Lower lobe of right lung (tissue), 2 donors: ENCODE data around the gene HLA-G. TPM values are rescaled to one million over a fixed set of nuclear protein-coding genes. Genes with fewer than 3 reads are reported as not detected.

Experiments used
- ATAC-seq, 2 donors: fragments of 200-7000 bp; cut with Tn5 transposase; one replicate each; pipeline ENCODE4 v1.9.1; 2020 to 2022; ENCODE audit warnings: mild to moderate bottlenecking in 2 of 2, moderate library complexity in 2 of 2
- DNase-seq: peaks from one replicate; pipeline ENCODE4 v3.0.0-alpha.2; 2020
- H3K27ac ChIP-seq: fragments of 200-600 bp; one replicate; pipeline ENCODE4 v1.8.0; 2022
- H3K27me3 ChIP-seq: fragments of 200-600 bp; one replicate; pipeline ENCODE4 v1.8.0; 2022; ENCODE audit warnings: low read depth
- H3K36me3 ChIP-seq: fragments of 200-600 bp; one replicate; pipeline ENCODE4 v1.8.0; 2022; ENCODE audit warnings: mild to moderate bottlenecking
- H3K4me1 ChIP-seq: fragments of 200-600 bp; one replicate; pipeline ENCODE4 v1.8.0; 2022
- H3K4me3 ChIP-seq: fragments of 200-600 bp; one replicate; pipeline ENCODE4 v1.8.0; 2022; ENCODE audit warnings: mild to moderate bottlenecking
- H3K9me3 ChIP-seq: fragments of 200-600 bp; one replicate; pipeline ENCODE4 v1.8.0; 2022
- CTCF ChIP-seq: fragments of 200-600 bp; IDR thresholded peaks from one replicate; pipeline ENCODE4 v1.8.0; 2022; ENCODE audit warnings: antibody characterized with exemption, mild to moderate bottlenecking
- intact Hi-C: fragments of 100-400 bp; cut with DNase I; formaldehyde crosslinking; loops from one replicate; pipeline ENCODE4 v1.11.0; 2022
- total RNA-seq: library from RNA; stranded (reverse); fragmentation: NEBNext Ultra II Directional; extraction: Animal tissue kit (Norgen Biotek cat#: 25700); gene quantifications from one replicate; pipeline ENCODE4 v1.2.1, GENCODE V29; 2021
- donor health status: DM: no; HTN: yes; CAD: no; lungs with severe emphysema.

The HLA-G gene
- total RNA-seq, 1 donor from 2014 or later = 1.8 TPM

- H3K9me3 ChIP-seq = no peaks in the 10 kb centered on the region
Measured at GRCh38 chr6:29792123-29793035, 35.2 kb upstream of the HLA-G start.

DNA sequence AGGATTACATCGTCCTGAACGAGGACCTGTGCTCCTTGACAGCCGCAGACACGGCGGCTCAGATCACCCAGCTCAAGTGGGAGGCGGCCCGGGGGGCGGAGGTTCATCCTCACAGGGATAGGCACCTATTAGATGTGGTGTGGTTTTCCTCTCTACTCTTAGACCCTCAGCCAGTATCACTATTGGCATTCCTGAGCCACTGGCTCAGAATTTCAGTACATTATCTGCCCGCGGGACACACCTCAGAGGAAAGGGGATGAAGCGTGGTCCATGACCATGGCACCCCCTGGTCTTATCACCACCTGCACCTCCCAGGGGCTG is 34.6 kb upstream of the HLA-G start:
- intact Hi-C loops = no loop called here
- Histone ChIP-seq H3K4me1 (peaks cover 20% of the 10 kb centered on the region), H3K27ac (peak overlapping the region; percentile 84), H3K36me3 (no peaks in the 10 kb centered on the region), H3K9me3 (no peaks in the 10 kb centered on the region), H3K27me3 (peaks cover 8% of the 10 kb centered on the region), H3K4me3 (peak overlapping the region; percentile 87)
- no peak for DNase-seq
- ATAC-seq = no peak
- no peak for TF ChIP-seq CTCF

More at GRCh38 chr6:29792123-29793035, 35.2 kb upstream of the HLA-G start:
- H3K4me1 ChIP-seq = peaks cover 20% of the 10 kb centered on the region
- intact Hi-C loops = no loop called here
- H3K27me3 ChIP-seq = peaks cover 8% of the 10 kb centered on the region
- peak overlapping the region; percentile 84 for H3K27ac ChIP-seq
- no peaks in the 10 kb centered on the region for H3K36me3 ChIP-seq
- peak overlapping the region; percentile 87 for H3K4me3 ChIP-seq
- ATAC-seq (peak; percentile 90 to 93), DNase-seq (peak; percentile 88)
- TF ChIP-seq CTCF = peak; percentile 73

DNA sequence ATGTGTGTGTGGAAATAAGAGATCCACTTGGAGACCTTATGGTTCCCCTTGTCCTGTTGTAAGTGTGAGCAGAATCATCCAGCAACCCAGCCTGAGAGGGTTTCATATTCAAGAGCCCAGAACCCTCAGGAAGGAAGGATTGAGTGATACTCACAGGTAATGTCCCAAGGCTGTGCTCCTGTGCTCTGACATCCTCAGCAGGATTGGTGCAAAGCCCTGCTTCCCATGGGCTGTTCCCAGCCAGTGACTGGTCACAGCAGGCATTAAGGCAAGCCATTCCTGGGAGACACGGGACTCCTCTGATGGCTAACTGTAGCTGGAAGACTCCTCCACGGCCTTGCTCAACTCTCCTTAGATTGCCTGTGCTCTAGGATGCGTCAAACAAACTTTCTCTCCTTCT is 33.8 kb upstream of the HLA-G start:
- Histone ChIP-seq H3K27ac (no peak overlapping the region), H3K4me1 (peaks cover 20% of the 10 kb centered on the region), H3K9me3 (no peaks in the 10 kb centered on the region), H3K4me3 (no peak overlapping the region), H3K36me3 (no peaks in the 10 kb centered on the region), H3K27me3 (peaks cover 8% of the 10 kb centered on the region)
- intact Hi-C loops = no loop called here
- no peak for DNase-seq
- no peak for ATAC-seq
- no peak for TF ChIP-seq CTCF

DNA sequence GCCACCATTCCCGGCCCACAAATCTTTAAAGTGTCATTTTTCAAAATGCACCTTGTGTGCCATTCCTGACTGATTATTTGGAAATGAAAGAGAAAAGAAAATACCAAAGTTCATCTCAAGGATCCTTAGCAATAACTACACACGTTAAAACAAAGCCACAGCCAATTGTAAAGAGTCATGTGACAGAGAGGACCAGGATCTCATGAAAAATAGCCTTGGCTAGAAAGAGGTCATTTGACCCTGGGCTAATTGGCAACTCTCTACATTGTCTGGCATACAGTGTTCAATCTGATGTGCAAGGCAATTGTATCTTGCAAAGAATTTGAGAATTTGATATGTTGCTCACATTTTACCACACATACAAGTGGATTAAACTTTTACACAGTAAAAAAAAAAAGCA is 31.6 kb upstream of the HLA-G start:
- no peak for ATAC-seq
- DNase-seq = no peak
- Histone ChIP-seq H3K4me3 (no peak overlapping the region), H3K4me1 (peaks cover 19% of the 10 kb centered on the region), H3K36me3 (no peaks in the 10 kb centered on the region), H3K9me3 (no peaks in the 10 kb centered on the region), H3K27me3 (peaks cover 8% of the 10 kb centered on the region), H3K27ac (no peak overlapping the region)
- no peak for TF ChIP-seq CTCF
- intact Hi-C loops = no loop called here

DNA sequence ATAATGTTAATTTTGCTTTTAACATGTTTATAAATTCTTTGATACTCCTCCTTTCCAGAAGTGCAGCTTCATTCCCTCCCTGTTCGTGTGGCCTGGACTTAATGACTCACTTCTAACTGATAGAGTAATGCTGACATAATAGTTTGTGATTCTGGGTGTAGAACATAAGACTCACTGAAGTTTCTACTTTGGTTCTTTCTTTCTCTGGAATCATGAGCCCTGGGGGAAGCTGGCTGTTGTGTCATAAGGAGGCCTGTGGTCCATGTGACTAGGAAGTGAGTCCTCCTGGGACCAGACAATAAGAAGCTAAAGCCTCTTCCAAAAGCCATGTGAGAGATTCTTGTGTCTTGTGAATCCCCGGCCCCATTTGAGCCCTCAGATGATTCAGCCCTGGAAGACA is 30.5 kb upstream of the HLA-G start:
- ATAC-seq = no peak
- no peak for DNase-seq
- Histone ChIP-seq H3K4me1 (peaks cover 8% of the 10 kb centered on the region), H3K9me3 (no peaks in the 10 kb centered on the region), H3K4me3 (no peak overlapping the region), H3K36me3 (no peaks in the 10 kb centered on the region), H3K27me3 (peaks cover 8% of the 10 kb centered on the region), H3K27ac (no peak overlapping the region)
- no peak for TF ChIP-seq CTCF
- intact Hi-C loops = no loop called here
